ENCODE results near the gene ADAMTS2.

Gene ADAMTS2

DNA sequence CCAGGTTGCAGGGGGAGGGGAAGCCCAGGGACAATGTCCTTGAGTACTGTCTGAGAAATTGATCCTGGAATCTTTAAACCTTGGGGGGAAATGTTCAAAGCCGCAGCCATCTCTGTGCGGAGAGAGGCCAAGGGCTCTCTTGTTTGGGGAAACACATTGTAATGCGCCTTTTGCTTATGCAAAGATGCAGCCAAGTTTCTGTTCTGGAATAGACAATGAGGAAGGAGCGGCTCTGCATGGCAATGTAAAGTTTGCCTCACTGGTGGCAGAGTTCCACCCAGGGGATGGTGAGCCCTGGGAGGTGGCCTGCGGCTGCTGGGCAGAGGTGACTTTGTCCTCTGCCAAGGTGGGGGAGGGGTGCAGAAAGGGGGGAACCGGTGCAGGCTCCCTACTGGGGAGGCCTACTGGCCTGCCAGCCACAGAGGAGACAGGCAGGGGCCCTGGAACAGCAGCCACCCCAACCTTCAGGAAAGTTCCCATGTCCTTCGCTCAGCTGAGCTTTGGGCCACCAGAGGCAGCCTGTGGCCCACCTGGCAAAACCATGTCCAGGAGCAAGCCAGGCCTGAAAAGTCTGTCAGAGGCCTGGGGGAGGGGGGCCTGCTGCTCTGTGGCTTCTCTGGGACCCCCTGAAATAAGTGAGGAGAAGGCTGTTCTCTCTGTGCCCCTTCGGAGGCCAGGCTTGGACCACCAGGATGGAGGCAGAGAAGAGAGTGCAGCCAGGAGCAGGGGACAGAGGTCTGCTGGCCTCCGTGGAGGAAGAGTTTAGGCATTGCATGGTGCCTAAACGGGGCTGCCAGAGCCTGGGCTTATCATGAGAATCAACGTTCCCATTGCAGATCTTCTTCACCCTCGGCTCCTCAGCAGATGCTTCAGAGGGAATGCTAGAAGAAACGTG is 157.3 kb downstream of the ADAMTS2 start:
- TF ChIP-seq ZBTB7A (IDR thresholded peaks at IDR 0.05; ENCODE audit: low read depth) (no peak), TEAD4 (IDR thresholded peaks at IDR 0.05) (no peak), RAD21 (IDR thresholded peaks at IDR 0.05; ENCODE audit: low read depth) (no peak), EP300 (IDR thresholded peaks at IDR 0.05; ENCODE audit: borderline replicate concordance) (no peak), CEBPB (IDR thresholded peaks at IDR 0.05) (no peak), TCF12 (IDR thresholded peaks at IDR 0.05; ENCODE audit: low read depth) (no peak), YY1 (IDR thresholded peaks at IDR 0.05; ENCODE audit: low read depth) (no peak), EGR1 (IDR thresholded peaks at IDR 0.05) (no peak)

DNA sequence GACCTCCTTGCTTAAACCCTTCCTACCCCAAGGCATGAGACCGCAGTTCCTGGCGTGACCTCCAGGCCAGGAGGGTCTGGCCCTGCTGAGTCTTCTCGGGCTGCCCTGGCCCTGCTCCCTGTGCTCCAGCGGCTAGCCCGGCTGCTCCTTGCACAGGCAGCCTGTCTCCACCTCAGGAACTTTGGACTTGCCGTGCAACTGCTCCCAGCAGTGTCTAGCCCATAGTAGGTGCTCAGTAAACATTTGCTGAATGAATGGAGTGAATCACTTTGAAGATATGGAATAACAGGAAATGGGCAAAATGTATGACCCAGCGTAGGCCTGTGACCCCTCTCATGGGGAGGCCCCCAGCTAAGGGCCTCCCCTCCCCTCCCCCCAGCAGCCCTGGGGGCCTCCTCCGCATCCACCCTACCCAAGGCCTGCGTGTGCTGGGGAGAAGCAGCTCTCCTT is 158.0 kb downstream of the ADAMTS2 start:
- TF ChIP-seq, protein P1, sequence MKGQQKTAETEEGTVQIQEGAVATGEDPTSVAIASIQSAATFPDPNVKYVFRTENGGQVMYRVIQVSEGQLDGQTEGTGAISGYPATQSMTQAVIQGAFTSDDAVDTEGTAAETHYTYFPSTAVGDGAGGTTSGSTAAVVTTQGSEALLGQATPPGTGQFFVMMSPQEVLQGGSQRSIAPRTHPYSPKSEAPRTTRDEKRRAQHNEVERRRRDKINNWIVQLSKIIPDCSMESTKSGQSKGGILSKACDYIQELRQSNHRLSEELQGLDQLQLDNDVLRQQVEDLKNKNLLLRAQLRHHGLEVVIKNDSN (IDR thresholded peaks at IDR 0.05), result no peak
- TF ChIP-seq CEBPB (IDR thresholded peaks at IDR 0.05) (no peak), EGR1 (IDR thresholded peaks at IDR 0.05) (no peak), RAD21 (IDR thresholded peaks at IDR 0.05; ENCODE audit: low read depth) (no peak), NFIC (IDR thresholded peaks at IDR 0.05) (no peak), TAF1 (IDR thresholded peaks at IDR 0.05; ENCODE audit: low read depth) (no peak), CREB1 (IDR thresholded peaks at IDR 0.05; ENCODE audit: low read depth) (no peak), TCF12 (IDR thresholded peaks at IDR 0.05; ENCODE audit: low read depth) (no peak), EP300 (IDR thresholded peaks at IDR 0.05; ENCODE audit: borderline replicate concordance) (no peak), FOXM1 (IDR thresholded peaks at IDR 0.05; ENCODE audit: borderline replicate concordance, low read depth) (no peak), ZBTB7A (IDR thresholded peaks at IDR 0.05; ENCODE audit: low read depth) (no peak), YY1 (IDR thresholded peaks at IDR 0.05; ENCODE audit: low read depth) (no peak), TEAD4 (IDR thresholded peaks at IDR 0.05) (no peak)
- TF ChIP-seq, protein P2, sequence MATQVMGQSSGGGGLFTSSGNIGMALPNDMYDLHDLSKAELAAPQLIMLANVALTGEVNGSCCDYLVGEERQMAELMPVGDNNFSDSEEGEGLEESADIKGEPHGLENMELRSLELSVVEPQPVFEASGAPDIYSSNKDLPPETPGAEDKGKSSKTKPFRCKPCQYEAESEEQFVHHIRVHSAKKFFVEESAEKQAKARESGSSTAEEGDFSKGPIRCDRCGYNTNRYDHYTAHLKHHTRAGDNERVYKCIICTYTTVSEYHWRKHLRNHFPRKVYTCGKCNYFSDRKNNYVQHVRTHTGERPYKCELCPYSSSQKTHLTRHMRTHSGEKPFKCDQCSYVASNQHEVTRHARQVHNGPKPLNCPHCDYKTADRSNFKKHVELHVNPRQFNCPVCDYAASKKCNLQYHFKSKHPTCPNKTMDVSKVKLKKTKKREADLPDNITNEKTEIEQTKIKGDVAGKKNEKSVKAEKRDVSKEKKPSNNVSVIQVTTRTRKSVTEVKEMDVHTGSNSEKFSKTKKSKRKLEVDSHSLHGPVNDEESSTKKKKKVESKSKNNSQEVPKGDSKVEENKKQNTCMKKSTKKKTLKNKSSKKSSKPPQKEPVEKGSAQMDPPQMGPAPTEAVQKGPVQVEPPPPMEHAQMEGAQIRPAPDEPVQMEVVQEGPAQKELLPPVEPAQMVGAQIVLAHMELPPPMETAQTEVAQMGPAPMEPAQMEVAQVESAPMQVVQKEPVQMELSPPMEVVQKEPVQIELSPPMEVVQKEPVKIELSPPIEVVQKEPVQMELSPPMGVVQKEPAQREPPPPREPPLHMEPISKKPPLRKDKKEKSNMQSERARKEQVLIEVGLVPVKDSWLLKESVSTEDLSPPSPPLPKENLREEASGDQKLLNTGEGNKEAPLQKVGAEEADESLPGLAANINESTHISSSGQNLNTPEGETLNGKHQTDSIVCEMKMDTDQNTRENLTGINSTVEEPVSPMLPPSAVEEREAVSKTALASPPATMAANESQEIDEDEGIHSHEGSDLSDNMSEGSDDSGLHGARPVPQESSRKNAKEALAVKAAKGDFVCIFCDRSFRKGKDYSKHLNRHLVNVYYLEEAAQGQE (IDR thresholded peaks at IDR 0.05; ENCODE audit: low read depth), result no peak
- TF ChIP-seq, protein P3, sequence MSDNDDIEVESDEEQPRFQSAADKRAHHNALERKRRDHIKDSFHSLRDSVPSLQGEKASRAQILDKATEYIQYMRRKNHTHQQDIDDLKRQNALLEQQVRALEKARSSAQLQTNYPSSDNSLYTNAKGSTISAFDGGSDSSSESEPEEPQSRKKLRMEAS (IDR thresholded peaks at IDR 0.05), result no peak

DNA sequence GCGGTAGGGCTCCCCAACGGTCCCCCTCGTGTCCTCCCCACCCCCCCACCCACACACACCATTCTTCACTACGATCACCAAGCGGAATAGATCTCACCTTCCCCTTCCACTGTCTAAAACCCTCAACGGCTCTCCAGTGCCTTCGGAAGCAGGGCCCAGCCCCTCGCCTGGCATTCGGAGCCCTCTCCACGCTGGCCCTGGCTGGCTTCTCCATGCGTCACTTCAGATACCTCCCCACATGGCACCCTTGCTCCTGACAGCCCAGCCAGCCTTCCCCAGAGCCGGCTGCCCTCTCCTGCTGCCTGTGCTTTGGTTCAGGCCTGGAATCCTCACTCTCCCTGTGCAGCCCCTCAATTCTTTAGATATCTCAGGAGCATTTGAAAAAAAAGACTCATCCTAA is 158.5 kb downstream of the ADAMTS2 start:
- TF ChIP-seq, protein P3 (IDR thresholded peaks at IDR 0.05), result no peak
- TF ChIP-seq CEBPB (IDR thresholded peaks at IDR 0.05) (no peak), FOXM1 (IDR thresholded peaks at IDR 0.05; ENCODE audit: borderline replicate concordance, low read depth) (no peak), ZBTB7A (IDR thresholded peaks at IDR 0.05; ENCODE audit: low read depth) (no peak), TEAD4 (IDR thresholded peaks at IDR 0.05) (no peak), YY1 (IDR thresholded peaks at IDR 0.05; ENCODE audit: low read depth) (no peak), EP300 (IDR thresholded peaks at IDR 0.05; ENCODE audit: borderline replicate concordance) (no peak)

DNA sequence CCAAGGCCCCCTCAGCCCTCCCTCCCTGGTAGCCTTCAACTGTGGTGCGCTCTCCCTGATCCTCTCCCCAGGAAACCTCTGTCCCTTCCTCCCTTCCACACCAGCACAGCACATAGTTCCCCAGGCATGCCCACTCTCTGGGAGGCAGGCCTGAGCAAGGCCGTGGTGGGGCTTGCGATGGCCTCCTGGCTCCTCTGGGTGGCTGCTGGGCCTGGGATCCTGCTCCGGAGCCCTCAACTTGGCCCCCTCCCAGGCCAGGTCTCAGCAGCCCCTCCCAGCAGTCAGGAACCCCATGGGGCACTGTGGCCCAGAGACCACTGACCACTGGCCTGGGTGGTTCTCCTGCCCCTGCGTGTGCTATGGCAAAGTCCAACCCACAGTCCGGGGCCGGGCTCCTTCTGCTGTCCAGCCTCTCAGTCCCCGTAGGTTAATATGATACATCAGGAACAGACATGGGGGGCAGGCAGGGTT is 159.3 kb downstream of the ADAMTS2 start:
- no peak for TF ChIP-seq ZBTB7A (IDR thresholded peaks at IDR 0.05; ENCODE audit: low read depth)
- TF ChIP-seq RAD21 (IDR thresholded peaks at IDR 0.05; ENCODE audit: low read depth), result no peak

DNA sequence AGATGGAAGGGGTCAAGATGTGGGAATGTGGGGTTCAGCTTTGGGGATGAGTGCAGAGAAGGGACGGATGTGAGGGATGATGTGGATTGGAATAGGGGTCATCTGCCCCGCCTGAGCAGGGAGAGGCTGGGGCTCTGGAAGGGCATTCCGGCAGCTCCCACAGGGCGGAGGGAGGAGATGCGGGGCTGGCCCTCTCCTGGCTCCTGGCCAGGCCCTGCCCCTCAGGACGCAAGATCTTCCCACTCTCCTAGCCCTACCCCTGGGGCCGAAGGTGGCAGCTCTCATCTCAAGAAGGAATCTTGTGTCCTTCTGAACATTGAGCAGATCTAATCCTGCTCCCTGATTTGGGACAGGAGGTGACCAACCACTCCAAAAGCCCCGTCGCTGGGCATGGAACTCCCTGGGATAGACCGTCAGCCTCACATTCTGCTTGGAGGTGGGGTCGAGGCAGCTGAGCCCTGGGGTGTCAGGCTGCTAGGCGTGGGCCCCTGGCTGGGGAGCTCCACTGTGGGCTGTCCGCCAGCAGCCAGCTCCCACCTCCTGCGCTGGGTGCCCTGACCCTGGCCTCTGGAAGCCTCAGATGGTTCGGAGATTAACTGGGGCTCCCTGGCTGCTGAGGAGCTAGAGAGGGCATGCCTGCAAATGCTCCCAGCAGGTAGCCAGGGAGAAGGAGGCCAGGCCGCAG is 159.9 kb downstream of the ADAMTS2 start:
- TF ChIP-seq, protein P2 (IDR thresholded peaks at IDR 0.05; ENCODE audit: low read depth), result no peak
- TF ChIP-seq FOXM1 (IDR thresholded peaks at IDR 0.05; ENCODE audit: borderline replicate concordance, low read depth), result no peak
- TF ChIP-seq TEAD4 (IDR thresholded peaks at IDR 0.05), result no peak

DNA sequence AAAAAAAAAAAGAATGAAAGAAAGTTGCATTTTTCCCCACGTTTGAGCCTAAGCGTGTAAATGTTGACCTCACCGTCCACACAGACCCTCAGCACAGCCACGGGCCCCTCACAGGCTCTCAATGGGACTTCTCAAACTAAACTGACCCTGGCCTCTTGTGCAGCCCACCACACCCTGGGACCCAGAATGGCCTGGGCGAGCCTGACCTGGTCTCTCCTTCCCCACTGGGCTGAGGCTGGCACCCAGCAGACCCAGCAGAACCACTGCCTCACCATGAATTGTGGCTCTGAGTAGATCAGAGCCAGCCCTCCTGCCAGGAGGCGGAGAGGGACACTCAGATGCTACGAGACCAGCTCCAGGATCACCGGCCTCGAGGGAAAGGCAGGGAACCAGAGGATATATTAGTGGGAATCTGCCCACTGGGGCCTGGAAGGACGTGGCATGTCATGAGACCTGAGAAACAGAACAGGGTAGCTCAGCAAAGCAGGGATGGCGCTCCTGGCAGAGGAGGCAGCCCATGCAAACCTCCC is 160.7 kb downstream of the ADAMTS2 start:
- TF ChIP-seq CREB1 (IDR thresholded peaks at IDR 0.05; ENCODE audit: low read depth) (no peak), NFIC (IDR thresholded peaks at IDR 0.05) (no peak), TAF1 (IDR thresholded peaks at IDR 0.05; ENCODE audit: low read depth) (no peak)
- TF ChIP-seq, protein P2 (IDR thresholded peaks at IDR 0.05; ENCODE audit: low read depth), result no peak
